Parathyroid adenoma (tissue), 2 donors: Measurements from ENCODE around the gene TTLL12.
A peak's percentile ranks its signal among the peaks of the same experiment; 100 is the strongest.
"Not testable (repeated sequence)": the region's sequence is repeated elsewhere in the genome, so short reads cannot be mapped to it uniquely, and the experiment has no call there.

Source experiments
- H2AFZ ChIP-seq: fragments of 300-600 bp; sonication (generic); one replicate; pipeline ENCODE4 v1.7.0; 2017; ENCODE audit warnings: antibody characterized with exemption, mild to moderate bottlenecking
- H3K27ac ChIP-seq: fragments of 300-600 bp; sonication (generic); one replicate; pipeline ENCODE4 v1.7.0; 2017
- H3K27me3 ChIP-seq: fragments of 300-600 bp; sonication (generic); one replicate; pipeline ENCODE4 v1.7.0; 2017; ENCODE audit warnings: low read length; ENCODE audit not compliant: control insufficient read depth, insufficient read depth
- H3K36me3 ChIP-seq: fragments of 300-600 bp; sonication (generic); one replicate; pipeline ENCODE4 v1.7.0; 2017; ENCODE audit warnings: low read length; ENCODE audit not compliant: control insufficient read depth, insufficient read depth
- H3K4me1 ChIP-seq: fragments of 300-600 bp; sonication (generic); one replicate; pipeline ENCODE4 v1.7.0; 2017; ENCODE audit warnings: control low read depth
- H3K4me2 ChIP-seq: fragments of 300-600 bp; sonication (generic); one replicate; pipeline ENCODE4 v1.7.0; 2017; ENCODE audit warnings: low read length
- H3K4me3 ChIP-seq: fragments of 300-600 bp; sonication (generic); one replicate; pipeline ENCODE4 v1.7.0; 2017; ENCODE audit warnings: low read depth, low read length
- H3K79me2 ChIP-seq: fragments of 300-600 bp; sonication (generic); one replicate; pipeline ENCODE4 v1.7.0; 2017; ENCODE audit warnings: control low read depth
- H3K9ac ChIP-seq: fragments of 300-600 bp; sonication (generic); one replicate; pipeline ENCODE4 v1.7.0; 2017; ENCODE audit warnings: mild to moderate bottlenecking
- H3K9me3 ChIP-seq: fragments of 300-600 bp; sonication (generic); one replicate; pipeline ENCODE4 v1.7.0; 2017; ENCODE audit warnings: low read length; ENCODE audit not compliant: control insufficient read depth
- CTCF ChIP-seq: fragments of 300-600 bp; sonication (generic); IDR thresholded peaks from one replicate; pipeline ENCODE4 v1.7.0; 2017; ENCODE audit warnings: antibody characterized with exemption, mild to moderate bottlenecking
- donor health status: primary hyperparathyroidism.

The TTLL12 gene

GRCh38 chr22:43148581-43148980 lies 38.4 kb downstream of the TTLL12 start:
- H3K9ac ChIP-seq: no peak overlapping the region
- no peaks in the 10 kb centered on the region for H3K27me3 ChIP-seq
- no peaks in the 10 kb centered on the region for H3K36me3 ChIP-seq
- peaks cover 3% of the 10 kb centered on the region for H3K4me1 ChIP-seq
- no peak overlapping the region for H3K27ac ChIP-seq
- TF ChIP-seq CTCF: no peak
- no peak overlapping the region for H3K4me2 ChIP-seq
- H3K4me3 ChIP-seq: no peak overlapping the region
- no peaks in the 10 kb centered on the region for H3K9me3 ChIP-seq
- no peaks in the 10 kb centered on the region for H3K79me2 ChIP-seq
- no peak overlapping the region for H2AFZ ChIP-seq

- no peak for TF ChIP-seq CTCF
- no peak overlapping the region for H3K27ac ChIP-seq
These were observed 39.1 kb downstream of the TTLL12 start for GRCh38 chr22:43147821-43148220.

GRCh38 chr22:43146332-43146731 lies 40.6 kb downstream of the TTLL12 start:
- not testable (repeated sequence) for H3K27ac ChIP-seq, H3K79me2 ChIP-seq, H3K9me3 ChIP-seq, H3K9ac ChIP-seq, H3K4me2 ChIP-seq, H3K27me3 ChIP-seq, H3K4me3 ChIP-seq, H3K4me1 ChIP-seq, H3K36me3 ChIP-seq, H2AFZ ChIP-seq

More at GRCh38 chr22:43147821-43148220, 39.1 kb downstream of the TTLL12 start:
- H3K9ac ChIP-seq: no peak overlapping the region
- no peak overlapping the region for H3K4me3 ChIP-seq
- no peaks in the 10 kb centered on the region for H3K27me3 ChIP-seq
- H3K9me3 ChIP-seq: no peaks in the 10 kb centered on the region
- H3K4me2 ChIP-seq: no peak overlapping the region
- H3K36me3 ChIP-seq: no peaks in the 10 kb centered on the region
- peaks cover 4% of the 10 kb centered on the region for H3K79me2 ChIP-seq
- no peak overlapping the region for H2AFZ ChIP-seq
- peaks cover 3% of the 10 kb centered on the region for H3K4me1 ChIP-seq

GRCh38 chr22:43145371-43145770 lies 41.6 kb downstream of the TTLL12 start:
- H3K27me3 ChIP-seq, H3K9ac ChIP-seq, H3K79me2 ChIP-seq, H3K4me2 ChIP-seq, H2AFZ ChIP-seq, H3K4me1 ChIP-seq, H3K4me3 ChIP-seq, H3K36me3 ChIP-seq, H3K27ac ChIP-seq, H3K9me3 ChIP-seq: not testable (repeated sequence)

GRCh38 chr22:43144949-43145348 lies 42.0 kb downstream of the TTLL12 start:
- peaks cover 3% of the 10 kb centered on the region for H3K4me1 ChIP-seq
- no peak overlapping the region for H3K4me2 ChIP-seq
- no peaks in the 10 kb centered on the region for H3K27me3 ChIP-seq
- H3K4me3 ChIP-seq: no peak overlapping the region
- H3K9me3 ChIP-seq: no peaks in the 10 kb centered on the region
- no peak overlapping the region for H2AFZ ChIP-seq
- no peak for TF ChIP-seq CTCF
- no peak overlapping the region for H3K27ac ChIP-seq
- peaks cover 8% of the 10 kb centered on the region for H3K79me2 ChIP-seq
- no peak overlapping the region for H3K9ac ChIP-seq
- no peaks in the 10 kb centered on the region for H3K36me3 ChIP-seq

GRCh38 chr22:43142880-43143562 lies 43.9 kb downstream of the TTLL12 start, which contains the start of gene MCAT:
Gene MCAT, minus strand, starts transcription at chr22:43143398. Its CDS starts 50 bp downstream, at chr22:43143348.
- TF ChIP-seq CTCF: no peak
- peaks cover 8% of the 10 kb centered on the region for H3K79me2 ChIP-seq

More at GRCh38 chr22:43142880-43143562, 43.9 kb downstream of the TTLL12 start, which contains the start of gene MCAT:
- Histone ChIP-seq H2AFZ (peak within 1 kb of the TSS; percentile 88), H3K4me1 (peaks cover 3% of the 10 kb centered on the region), H3K27ac (peak within 1 kb of the TSS; percentile 64), H3K4me2 (peak within 1 kb of the TSS; percentile 83), H3K9ac (peak within 1 kb of the TSS; percentile 7), H3K9me3 (no peaks in the 10 kb centered on the region), H3K27me3 (no peaks in the 10 kb centered on the region), H3K36me3 (no peaks in the 10 kb centered on the region), H3K4me3 (peak within 1 kb of the TSS; percentile 84)
